ENCODE results near the gene REEP5. TPM values are rescaled to one million over a fixed set of nuclear protein-coding genes. Genes with fewer than 3 reads are reported as not detected.
"Not testable (repeated sequence)": the region's sequence is repeated elsewhere in the genome, so short reads cannot be mapped to it uniquely, and the experiment has no call there.

The REEP5 gene
- polyA plus RNA-seq, 1 donor, result 73.6 TPM

DNA sequence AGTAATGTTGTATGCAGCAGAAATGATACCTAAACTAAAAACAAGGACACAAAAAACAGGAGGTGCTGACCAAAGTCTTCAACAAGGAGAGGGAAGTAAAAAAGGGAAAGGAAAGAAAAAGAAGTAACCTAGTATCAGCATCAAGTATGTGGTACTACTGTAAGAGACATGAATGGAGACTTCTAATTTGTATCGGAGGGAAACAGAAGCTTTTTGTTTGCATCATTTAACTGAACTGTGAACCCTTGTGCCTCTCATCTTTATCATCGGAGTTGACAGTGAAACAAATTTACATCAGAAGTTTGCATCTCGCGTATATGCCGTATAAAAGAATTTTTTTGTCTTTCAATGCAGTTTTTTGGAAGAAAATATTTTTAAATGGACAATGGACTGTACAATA is 54.6 kb downstream of the REEP5 start:
- H3K36me3 ChIP-seq (ENCODE audit: control insufficient read depth, insufficient read depth, low read length), result peaks cover 50% of the 10 kb centered on the region
- H3K9me3 ChIP-seq (ENCODE audit: control insufficient read depth, low read depth, low read length), result no peaks in the 10 kb centered on the region
- no peaks in the 10 kb centered on the region for H3K27me3 ChIP-seq (ENCODE audit: control insufficient read depth, insufficient read depth, low read length)
- 85% methylated on average over 4 of the region's 5 CpGs for WGBS (ENCODE audit: insufficient coverage, low lambda C conversion rate)
- H3K4me3 ChIP-seq (ENCODE audit: low read length), result no peak overlapping the region
- H3K4me1 ChIP-seq (ENCODE audit: control insufficient read depth, insufficient read depth, low read length), result peaks cover 1% of the 10 kb centered on the region
- DNase-seq, result no peak
- no peak overlapping the region for H3K27ac ChIP-seq (ENCODE audit: low read length)

DNA sequence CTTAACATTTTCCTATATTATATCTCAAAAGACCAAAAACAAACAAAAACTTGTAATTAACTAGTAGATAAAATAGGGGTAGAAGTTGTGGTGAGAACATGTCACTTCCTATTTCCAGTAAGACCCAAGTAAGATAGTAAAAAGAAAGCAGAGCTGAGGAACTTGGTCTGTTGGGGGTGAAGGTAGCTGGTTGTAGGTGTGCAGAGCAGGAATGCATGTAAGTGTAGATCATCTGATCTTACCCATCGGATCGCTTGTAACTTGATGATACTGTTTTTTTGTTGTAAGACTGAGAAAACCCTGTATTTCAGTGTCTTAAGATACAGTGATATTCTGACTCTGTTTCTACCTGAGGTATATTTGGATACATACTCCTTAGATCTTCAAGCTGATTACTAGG is 55.3 kb downstream of the REEP5 start:
- Histone ChIP-seq H3K4me1 (ENCODE audit: control insufficient read depth, insufficient read depth, low read length) (peaks cover 5% of the 10 kb centered on the region), H3K9me3 (ENCODE audit: control insufficient read depth, low read depth, low read length) (no peaks in the 10 kb centered on the region), H3K27me3 (ENCODE audit: control insufficient read depth, insufficient read depth, low read length) (no peaks in the 10 kb centered on the region), H3K4me3 (ENCODE audit: low read length) (no peak overlapping the region), H3K36me3 (ENCODE audit: control insufficient read depth, insufficient read depth, low read length) (peaks cover 50% of the 10 kb centered on the region), H3K27ac (ENCODE audit: low read length) (no peak overlapping the region)
- no peak for DNase-seq
- no CpG with 5 or more reads among the region's 2 CpGs for WGBS (ENCODE audit: insufficient coverage, low lambda C conversion rate)

DNA sequence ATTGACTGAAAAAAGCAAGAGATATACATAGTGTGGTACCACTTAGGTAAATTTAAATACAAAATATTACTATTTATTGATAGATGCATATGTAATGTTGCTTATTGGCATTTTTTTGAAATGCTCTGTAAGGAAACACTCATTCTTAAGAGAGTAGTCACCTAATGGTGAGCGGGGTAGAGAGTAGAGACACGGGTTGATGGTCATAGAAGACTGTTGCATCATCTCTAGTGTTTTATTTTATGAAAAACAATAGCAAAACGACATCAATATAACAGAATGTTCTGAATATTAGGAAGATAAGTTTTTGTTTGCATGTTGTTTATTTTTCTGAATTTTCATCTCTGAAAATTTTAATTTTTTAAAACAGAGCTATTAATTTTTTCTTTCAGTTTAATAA is 56.9 kb downstream of the REEP5 start:
- no peaks in the 10 kb centered on the region for H3K27me3 ChIP-seq (ENCODE audit: control insufficient read depth, insufficient read depth, low read length)
- no peak overlapping the region for H3K4me3 ChIP-seq (ENCODE audit: low read length)
- peaks cover 5% of the 10 kb centered on the region for H3K4me1 ChIP-seq (ENCODE audit: control insufficient read depth, insufficient read depth, low read length)
- H3K9me3 ChIP-seq (ENCODE audit: control insufficient read depth, low read depth, low read length), result no peaks in the 10 kb centered on the region
- DNase-seq, result no peak
- peaks cover 42% of the 10 kb centered on the region for H3K36me3 ChIP-seq (ENCODE audit: control insufficient read depth, insufficient read depth, low read length)
- 100% methylated on average over 2 of the region's 3 CpGs for WGBS (ENCODE audit: insufficient coverage, low lambda C conversion rate)
- H3K27ac ChIP-seq (ENCODE audit: low read length), result no peak overlapping the region

DNA sequence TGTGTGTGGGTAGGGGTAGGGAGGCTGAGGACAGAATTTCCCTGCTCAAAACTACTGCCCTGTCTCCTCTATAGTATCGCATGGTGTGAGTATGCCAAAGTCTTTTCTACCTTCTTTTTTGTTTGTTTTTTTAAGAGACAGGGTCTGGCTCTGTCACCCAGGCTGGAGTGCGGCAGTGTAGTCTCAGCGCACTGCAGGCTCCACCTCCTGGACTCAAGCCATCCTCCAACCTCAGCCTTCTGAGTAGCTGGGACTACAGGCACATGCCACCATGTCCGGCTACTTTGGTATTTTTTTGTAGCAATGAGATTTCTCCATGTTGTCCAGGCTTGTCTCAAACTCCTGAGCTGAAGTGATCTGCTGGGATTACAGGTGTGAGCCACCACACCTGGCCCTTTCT is 58.5 kb downstream of the REEP5 start:
- H3K27ac ChIP-seq (ENCODE audit: low read length), result no peak overlapping the region
- 80% methylated on average over 1 of the region's 4 CpGs for WGBS (ENCODE audit: insufficient coverage, low lambda C conversion rate)
- H3K36me3 ChIP-seq (ENCODE audit: control insufficient read depth, insufficient read depth, low read length), result peaks cover 29% of the 10 kb centered on the region
- no peak for DNase-seq
- no peak overlapping the region for H3K4me3 ChIP-seq (ENCODE audit: low read length)
- peaks cover 5% of the 10 kb centered on the region for H3K4me1 ChIP-seq (ENCODE audit: control insufficient read depth, insufficient read depth, low read length)
- no peaks in the 10 kb centered on the region for H3K9me3 ChIP-seq (ENCODE audit: control insufficient read depth, low read depth, low read length)
- no peaks in the 10 kb centered on the region for H3K27me3 ChIP-seq (ENCODE audit: control insufficient read depth, insufficient read depth, low read length)

DNA sequence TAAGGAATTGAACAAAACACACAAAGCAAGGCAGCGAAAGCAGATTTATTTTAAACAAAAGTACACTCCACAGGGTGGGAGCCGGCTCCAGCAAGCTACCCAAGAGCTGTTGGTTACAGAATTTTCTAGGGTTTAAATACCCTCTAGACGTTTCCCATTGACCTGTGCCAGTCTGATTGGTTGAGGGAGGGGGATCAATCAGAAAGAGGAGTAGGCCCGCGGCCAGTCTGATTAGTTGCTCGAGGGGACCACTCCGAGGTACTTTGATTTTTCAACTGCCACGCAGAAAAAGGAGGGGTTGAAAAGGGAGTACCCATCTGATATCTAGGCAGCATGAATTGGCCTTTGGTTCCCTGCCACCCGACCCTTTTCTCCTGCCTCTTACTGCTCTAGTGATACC is 59.9 kb downstream of the REEP5 start:
- DNase-seq, result no peak
- H3K27me3 ChIP-seq (ENCODE audit: control insufficient read depth, insufficient read depth, low read length), result no peaks in the 10 kb centered on the region
- peaks cover 5% of the 10 kb centered on the region for H3K4me1 ChIP-seq (ENCODE audit: control insufficient read depth, insufficient read depth, low read length)
- no peaks in the 10 kb centered on the region for H3K9me3 ChIP-seq (ENCODE audit: control insufficient read depth, low read depth, low read length)
- peaks cover 19% of the 10 kb centered on the region for H3K36me3 ChIP-seq (ENCODE audit: control insufficient read depth, insufficient read depth, low read length)
- no CpG with 5 or more reads among the region's 9 CpGs for WGBS (ENCODE audit: insufficient coverage, low lambda C conversion rate)
- peak overlapping the region; percentile 79 for H3K4me3 ChIP-seq (ENCODE audit: low read length)
- H3K27ac ChIP-seq (ENCODE audit: low read length), result no peak overlapping the region

DNA sequence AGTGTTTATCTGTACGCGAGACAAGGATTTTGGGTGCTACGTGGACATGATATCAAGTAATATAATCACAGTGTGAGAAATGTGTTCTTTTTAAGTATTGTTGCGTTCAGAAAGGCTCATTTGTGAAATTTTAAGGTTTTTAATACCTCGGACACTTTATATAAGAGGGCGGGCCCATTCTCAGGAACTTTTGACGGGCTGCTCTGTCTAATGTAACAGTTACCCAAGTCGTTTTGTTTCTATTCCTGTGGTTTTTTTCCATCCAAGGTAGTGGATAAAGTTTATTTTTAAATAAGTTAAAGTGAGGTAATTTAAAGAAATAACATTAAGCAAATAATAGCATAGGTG is 60.4 kb downstream of the REEP5 start:
- Histone ChIP-seq H3K4me3 (ENCODE audit: low read length) (peak overlapping the region; percentile 79), H3K27ac (ENCODE audit: low read length) (peak overlapping the region; percentile 70), H3K27me3 (ENCODE audit: control insufficient read depth, insufficient read depth, low read length) (no peaks in the 10 kb centered on the region), H3K4me1 (ENCODE audit: control insufficient read depth, insufficient read depth, low read length) (peaks cover 5% of the 10 kb centered on the region), H3K36me3 (ENCODE audit: control insufficient read depth, insufficient read depth, low read length) (peaks cover 16% of the 10 kb centered on the region), H3K9me3 (ENCODE audit: control insufficient read depth, low read depth, low read length) (no peaks in the 10 kb centered on the region)
- DNase-seq, result no peak
- WGBS (ENCODE audit: insufficient coverage, low lambda C conversion rate), result no CpG with 5 or more reads among the region's 8 CpGs

DNA sequence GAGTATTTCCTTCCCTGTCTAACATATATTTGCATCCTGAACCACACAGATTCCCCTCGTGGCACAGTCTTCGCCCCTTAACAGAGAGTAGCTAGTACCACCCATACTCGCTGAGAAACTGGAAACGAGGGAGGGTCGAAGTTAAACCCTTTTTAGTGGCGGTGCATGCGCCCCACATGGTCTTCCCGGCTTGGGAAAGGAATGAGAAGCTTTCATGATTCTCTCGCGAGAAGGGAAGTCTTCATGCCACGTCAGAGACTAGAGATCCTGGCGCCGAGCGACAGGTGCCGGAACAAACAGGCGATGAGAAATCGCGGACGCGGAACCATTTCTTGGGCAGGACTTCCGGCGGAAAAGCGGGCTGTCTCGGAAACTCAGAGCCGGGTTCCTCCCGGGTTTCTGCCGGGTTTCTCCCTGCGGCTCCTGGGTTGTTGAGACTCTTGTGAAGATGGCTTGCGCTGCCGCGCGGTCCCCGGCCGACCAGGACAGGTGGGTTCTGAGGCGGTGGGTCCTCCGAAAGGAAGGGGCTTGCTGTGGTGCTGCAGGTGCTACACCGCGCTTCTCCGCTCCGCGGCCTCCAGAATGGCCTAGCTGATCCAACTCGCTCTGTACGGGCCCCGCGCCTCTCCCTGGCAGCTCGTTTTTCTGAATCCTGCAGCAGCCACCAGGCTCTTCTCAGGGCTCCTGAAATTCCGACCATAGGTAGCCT is 60.9 kb downstream of the REEP5 start, which contains the start of gene SRP19:
Gene SRP19, plus strand, starts transcription at position 359 of the 709 bp plus-strand sequence. Its CDS starts 90 bp downstream, at position 449.
- H3K36me3 ChIP-seq (ENCODE audit: control insufficient read depth, insufficient read depth, low read length), result peaks cover 12% of the 10 kb centered on the region
- H3K4me3 ChIP-seq (ENCODE audit: low read length), result peak within 1 kb of the TSS; percentile 79
- WGBS (ENCODE audit: insufficient coverage, low lambda C conversion rate), result no CpG with 5 or more reads among the region's 47 CpGs
- no peaks in the 10 kb centered on the region for H3K27me3 ChIP-seq (ENCODE audit: control insufficient read depth, insufficient read depth, low read length)
- peak within 1 kb of the TSS; percentile 70 for H3K27ac ChIP-seq (ENCODE audit: low read length)
- H3K9me3 ChIP-seq (ENCODE audit: control insufficient read depth, low read depth, low read length), result no peaks in the 10 kb centered on the region
- peaks cover 5% of the 10 kb centered on the region for H3K4me1 ChIP-seq (ENCODE audit: control insufficient read depth, insufficient read depth, low read length)
- peak; percentile 95 to 97 for DNase-seq

DNA sequence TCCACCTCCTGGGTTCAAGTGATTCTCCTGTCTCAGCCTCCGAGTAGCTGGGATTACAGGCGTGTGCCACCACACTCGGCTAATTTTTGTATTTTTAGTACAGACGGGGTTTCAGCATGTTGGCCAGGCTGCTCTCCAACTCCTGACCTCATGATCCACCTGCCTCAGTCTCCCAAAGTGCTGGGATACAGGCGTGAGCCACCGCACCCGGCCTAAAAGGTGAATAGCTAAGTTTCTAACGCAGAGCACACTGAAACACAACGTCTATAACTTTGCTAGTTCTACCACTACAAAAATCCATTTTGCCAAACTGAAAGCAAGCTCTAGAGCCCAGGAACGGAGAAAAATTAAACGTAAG is 61.5 kb downstream of the REEP5 start:
- WGBS (ENCODE audit: insufficient coverage, low lambda C conversion rate), result no CpG with 5 or more reads among the region's 11 CpGs
- Histone ChIP-seq H3K27ac (ENCODE audit: low read length) (peak overlapping the region; percentile 42), H3K36me3 (ENCODE audit: control insufficient read depth, insufficient read depth, low read length) (peaks cover 12% of the 10 kb centered on the region), H3K4me3 (ENCODE audit: low read length) (peak overlapping the region; percentile 79)
- not testable (repeated sequence) for H3K27me3 ChIP-seq (ENCODE audit: control insufficient read depth, insufficient read depth, low read length); H3K9me3 ChIP-seq (ENCODE audit: control insufficient read depth, low read depth, low read length); DNase-seq; H3K4me1 ChIP-seq (ENCODE audit: control insufficient read depth, insufficient read depth, low read length)

DNA sequence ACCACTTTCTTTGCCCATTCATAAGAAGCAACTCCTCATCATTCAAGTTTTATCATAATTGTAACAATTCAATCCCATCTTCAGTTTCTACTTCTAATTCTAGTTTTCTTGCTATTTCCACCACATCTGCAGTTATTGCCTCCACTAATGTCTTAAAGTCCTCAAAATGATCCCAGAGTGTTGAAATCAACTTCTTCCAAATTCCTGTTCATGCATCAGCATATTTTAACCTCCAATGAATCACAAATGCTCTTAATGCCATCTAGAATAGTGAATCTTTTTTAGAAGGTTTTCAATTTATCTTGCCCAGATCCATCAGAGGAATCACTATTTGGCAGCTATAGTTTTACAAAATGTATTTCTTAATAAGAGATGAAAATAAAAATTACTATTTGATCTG is 64.2 kb downstream of the REEP5 start:
- H3K27ac ChIP-seq (ENCODE audit: low read length), result no peak overlapping the region
- peaks cover 5% of the 10 kb centered on the region for H3K4me1 ChIP-seq (ENCODE audit: control insufficient read depth, insufficient read depth, low read length)
- H3K27me3 ChIP-seq (ENCODE audit: control insufficient read depth, insufficient read depth, low read length), result peaks cover 3% of the 10 kb centered on the region
- no peaks in the 10 kb centered on the region for H3K36me3 ChIP-seq (ENCODE audit: control insufficient read depth, insufficient read depth, low read length)
- no peak for DNase-seq
- peaks cover 3% of the 10 kb centered on the region for H3K9me3 ChIP-seq (ENCODE audit: control insufficient read depth, low read depth, low read length)
- H3K4me3 ChIP-seq (ENCODE audit: low read length), result no peak overlapping the region

DNA sequence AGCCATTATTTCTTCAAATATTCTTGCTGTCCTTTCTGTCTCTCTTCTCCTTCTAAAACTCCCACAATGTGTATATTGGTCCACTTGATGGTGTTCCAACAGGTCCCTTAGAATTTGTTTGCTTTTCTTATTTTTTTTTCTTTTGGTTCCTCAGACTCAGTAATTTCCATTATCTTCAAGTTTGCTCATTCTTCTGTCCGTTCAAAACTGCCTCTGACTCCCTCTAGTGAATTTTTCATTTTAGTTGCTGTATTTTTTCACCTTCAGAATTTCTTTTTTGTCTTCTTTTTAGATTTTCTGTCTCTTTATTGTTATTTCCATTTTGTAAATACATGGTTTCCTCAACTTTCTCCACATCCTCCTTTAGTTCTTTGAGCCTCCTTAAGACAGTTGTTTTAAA is 67.4 kb downstream of the REEP5 start:
- H3K4me1 ChIP-seq (ENCODE audit: control insufficient read depth, insufficient read depth, low read length), result no peaks in the 10 kb centered on the region
- no peaks in the 10 kb centered on the region for H3K36me3 ChIP-seq (ENCODE audit: control insufficient read depth, insufficient read depth, low read length)
- peaks cover 3% of the 10 kb centered on the region for H3K27me3 ChIP-seq (ENCODE audit: control insufficient read depth, insufficient read depth, low read length)
- no peak for DNase-seq
- H3K9me3 ChIP-seq (ENCODE audit: control insufficient read depth, low read depth, low read length), result peaks cover 3% of the 10 kb centered on the region
- WGBS (ENCODE audit: insufficient coverage, low lambda C conversion rate), result 71% methylated on average over 1 of the region's 1 CpG
- no peak overlapping the region for H3K27ac ChIP-seq (ENCODE audit: low read length)
- no peak overlapping the region for H3K4me3 ChIP-seq (ENCODE audit: low read length)

DNA sequence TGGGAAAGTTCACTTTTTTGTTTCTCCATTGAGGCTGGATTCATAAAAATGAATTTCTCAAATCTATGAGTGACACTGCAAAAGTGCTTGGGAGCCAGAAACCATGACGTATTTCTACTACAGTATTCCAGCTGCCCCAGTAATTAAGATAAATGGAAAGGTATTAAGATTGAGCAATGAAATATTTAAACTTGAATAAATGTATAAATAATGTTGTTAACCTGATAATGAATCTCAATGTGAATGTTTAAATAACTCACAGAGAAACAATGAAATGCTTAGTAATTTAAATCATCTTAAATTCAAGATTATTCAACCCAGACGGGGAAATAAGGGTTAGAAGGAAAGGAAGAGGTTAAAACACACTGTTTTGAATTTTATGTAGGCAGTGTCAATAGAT is 72.1 kb downstream of the REEP5 start:
- H3K27ac ChIP-seq (ENCODE audit: low read length), result no peak overlapping the region
- no peak overlapping the region for H3K4me3 ChIP-seq (ENCODE audit: low read length)
- 93% methylated on average over 2 of the region's 2 CpGs for WGBS (ENCODE audit: insufficient coverage, low lambda C conversion rate)
- H3K9me3 ChIP-seq (ENCODE audit: control insufficient read depth, low read depth, low read length), result peaks cover 3% of the 10 kb centered on the region
- no peaks in the 10 kb centered on the region for H3K36me3 ChIP-seq (ENCODE audit: control insufficient read depth, insufficient read depth, low read length)
- no peak for DNase-seq
- H3K4me1 ChIP-seq (ENCODE audit: control insufficient read depth, insufficient read depth, low read length), result no peaks in the 10 kb centered on the region
- H3K27me3 ChIP-seq (ENCODE audit: control insufficient read depth, insufficient read depth, low read length), result no peaks in the 10 kb centered on the region

Data from large intestine (tissue), 3 donors.